Nephron (organoid): ENCODE data around the gene TBXAS1.

ENCODE experiments used
- H3K27ac Mint-ChIP-seq, 3 experiments: 2 replicates each; pipeline ENCODE4 v1.8.0; 2020; ENCODE audit warnings: mixed read lengths in 3 of 3, mild to moderate bottlenecking in 2 of 3, moderate library complexity in 1 of 3
- H3K27me3 Mint-ChIP-seq: 2 replicates; pipeline ENCODE4 v1.8.0; 2021; ENCODE audit warnings: low read depth, mild to moderate bottlenecking, moderate library complexity, mixed read lengths
- H3K36me3 Mint-ChIP-seq: 2 replicates; pipeline ENCODE4 v1.8.0; 2020; ENCODE audit warnings: low read depth, mixed read lengths
- H3K4me1 Mint-ChIP-seq: 2 replicates; pipeline ENCODE4 v1.8.0; 2020; ENCODE audit warnings: mixed read lengths
- H3K4me3 Mint-ChIP-seq, 3 experiments: 2 replicates each; pipeline ENCODE4 v1.8.0; 2020; ENCODE audit warnings: mild to moderate bottlenecking in 3 of 3, mixed read lengths in 3 of 3, moderate library complexity in 2 of 3
- H3K9me3 Mint-ChIP-seq: 2 replicates; pipeline ENCODE4 v1.8.0; 2020; ENCODE audit warnings: mixed read lengths
- TF ChIP-seq, protein P1 (sequence below), 3 experiments: fragments of 200-600 bp; sonication (generic); IDR thresholded peaks; one replicate each; pipeline ENCODE4 v1.5.0; 2021; ENCODE audit warnings: antibody characterized with exemption in 3 of 3; ENCODE audit not compliant: unreplicated experiment in 3 of 3

The TBXAS1 gene

GRCh38 chr7:139958599-139959284 lies 129.7 kb downstream of the TBXAS1 start:
- H3K4me3 Mint-ChIP-seq: no peak overlapping the region
- peaks cover 12% of the 10 kb centered on the region for H3K27me3 Mint-ChIP-seq
- H3K4me1 Mint-ChIP-seq: peaks cover 37% of the 10 kb centered on the region
- H3K9me3 Mint-ChIP-seq: no peaks in the 10 kb centered on the region
- H3K27ac Mint-ChIP-seq: peak overlapping the region in 1 of 3 experiments; percentile 75
- TF ChIP-seq, protein P1, sequence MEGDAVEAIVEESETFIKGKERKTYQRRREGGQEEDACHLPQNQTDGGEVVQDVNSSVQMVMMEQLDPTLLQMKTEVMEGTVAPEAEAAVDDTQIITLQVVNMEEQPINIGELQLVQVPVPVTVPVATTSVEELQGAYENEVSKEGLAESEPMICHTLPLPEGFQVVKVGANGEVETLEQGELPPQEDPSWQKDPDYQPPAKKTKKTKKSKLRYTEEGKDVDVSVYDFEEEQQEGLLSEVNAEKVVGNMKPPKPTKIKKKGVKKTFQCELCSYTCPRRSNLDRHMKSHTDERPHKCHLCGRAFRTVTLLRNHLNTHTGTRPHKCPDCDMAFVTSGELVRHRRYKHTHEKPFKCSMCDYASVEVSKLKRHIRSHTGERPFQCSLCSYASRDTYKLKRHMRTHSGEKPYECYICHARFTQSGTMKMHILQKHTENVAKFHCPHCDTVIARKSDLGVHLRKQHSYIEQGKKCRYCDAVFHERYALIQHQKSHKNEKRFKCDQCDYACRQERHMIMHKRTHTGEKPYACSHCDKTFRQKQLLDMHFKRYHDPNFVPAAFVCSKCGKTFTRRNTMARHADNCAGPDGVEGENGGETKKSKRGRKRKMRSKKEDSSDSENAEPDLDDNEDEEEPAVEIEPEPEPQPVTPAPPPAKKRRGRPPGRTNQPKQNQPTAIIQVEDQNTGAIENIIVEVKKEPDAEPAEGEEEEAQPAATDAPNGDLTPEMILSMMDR (IDR thresholded peaks at IDR 0.05; ENCODE audit: unreplicated experiment in 3 of 3): no peak
- H3K36me3 Mint-ChIP-seq: peaks cover 13% of the 10 kb centered on the region

DNA sequence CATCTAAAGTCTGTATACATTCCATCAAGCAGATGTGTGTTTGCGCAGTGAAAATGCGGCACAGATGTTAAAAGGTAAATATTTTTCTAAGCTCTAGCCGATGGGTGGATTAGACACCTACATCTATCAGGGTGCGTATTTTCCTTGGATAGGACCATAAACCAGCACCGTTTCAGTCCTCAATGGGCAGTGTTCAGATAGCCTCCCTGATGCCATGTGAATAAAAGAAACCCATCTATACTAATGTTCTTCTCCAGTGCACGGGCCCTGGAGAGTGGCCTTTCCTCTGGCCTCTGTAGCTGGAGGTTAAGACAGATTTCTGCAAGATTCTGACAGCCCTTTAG lies 130.2 kb downstream of the TBXAS1 start:
- Mint-ChIP-seq H3K36me3 (peaks cover 14% of the 10 kb centered on the region), H3K9me3 (no peaks in the 10 kb centered on the region), H3K27me3 (peaks cover 12% of the 10 kb centered on the region), H3K4me1 (peaks cover 31% of the 10 kb centered on the region), H3K4me3 (no peak overlapping the region), H3K27ac (peak overlapping the region in 1 of 3 experiments; percentile 75)
- TF ChIP-seq, protein P1 (IDR thresholded peaks at IDR 0.05; ENCODE audit: unreplicated experiment in 3 of 3): no peak

DNA sequence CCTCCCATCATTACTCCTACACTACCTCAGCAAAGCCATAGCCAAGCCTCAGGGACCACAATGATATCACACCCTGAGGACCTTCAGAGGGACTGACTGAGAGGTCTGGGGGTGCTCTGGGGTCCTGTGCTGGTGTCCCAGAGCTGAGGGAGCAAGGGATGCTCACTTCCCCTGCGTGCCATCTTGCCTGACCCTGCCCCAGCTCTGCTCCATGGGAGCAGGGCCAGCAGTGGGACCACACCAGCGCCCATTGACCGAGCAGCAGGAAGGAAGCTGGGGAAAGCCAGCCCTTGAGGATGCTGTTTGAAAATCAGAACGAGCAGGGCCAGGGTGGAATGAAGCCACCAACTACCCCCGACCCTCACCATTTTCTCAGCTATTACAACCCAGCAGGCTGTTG lies 130.7 kb downstream of the TBXAS1 start:
- TF ChIP-seq, protein P1 (IDR thresholded peaks at IDR 0.05; ENCODE audit: unreplicated experiment in 3 of 3): no peak
- peak overlapping the region in 1 of 3 experiments; percentile 75 for H3K27ac Mint-ChIP-seq
- peaks cover 14% of the 10 kb centered on the region for H3K36me3 Mint-ChIP-seq
- no peak overlapping the region for H3K4me3 Mint-ChIP-seq
- peaks cover 12% of the 10 kb centered on the region for H3K27me3 Mint-ChIP-seq
- H3K4me1 Mint-ChIP-seq: peaks cover 27% of the 10 kb centered on the region
- H3K9me3 Mint-ChIP-seq: no peaks in the 10 kb centered on the region

- Mint-ChIP-seq H3K27ac (no peak overlapping the region), H3K4me1 (peaks cover 22% of the 10 kb centered on the region), H3K9me3 (no peaks in the 10 kb centered on the region), H3K4me3 (no peak overlapping the region), H3K36me3 (peaks cover 14% of the 10 kb centered on the region), H3K27me3 (peaks cover 12% of the 10 kb centered on the region)
- TF ChIP-seq, protein P1 (IDR thresholded peaks at IDR 0.05; ENCODE audit: unreplicated experiment in 3 of 3): no peak
These were observed 131.1 kb downstream of the TBXAS1 start for GRCh38 chr7:139960157-139960556.

DNA sequence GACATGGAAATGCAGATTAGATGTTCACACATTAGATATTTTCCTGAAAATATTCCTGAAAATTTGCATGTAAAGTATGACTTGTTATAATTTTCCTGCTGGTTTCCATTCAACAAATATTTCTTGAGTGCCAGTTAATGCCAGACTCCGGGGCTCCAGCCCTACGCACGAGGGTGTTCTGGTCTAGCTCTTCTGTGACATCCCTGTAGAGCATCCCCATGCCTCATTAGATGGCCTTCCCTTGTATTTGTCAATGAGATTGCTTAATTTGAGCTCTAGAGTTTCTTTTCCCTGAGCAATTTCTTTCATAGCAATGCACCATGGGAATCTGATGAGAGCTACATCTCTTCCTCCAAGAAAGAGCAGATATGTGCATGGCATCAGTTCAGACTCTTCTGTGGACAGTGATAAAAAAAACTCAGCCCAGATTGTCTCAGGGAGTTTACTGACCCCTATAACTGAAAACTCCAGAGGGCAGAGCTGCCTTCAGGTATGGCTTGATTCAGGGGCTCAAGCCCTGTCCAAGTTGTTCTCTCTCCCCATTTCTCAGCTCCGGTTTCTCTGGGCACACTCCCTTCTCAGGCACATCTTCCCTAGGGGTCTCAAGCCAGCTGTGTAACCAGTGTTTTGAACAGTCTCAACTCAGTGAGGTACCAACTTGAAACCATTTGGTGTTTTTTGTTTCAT lies 137.0 kb downstream of the TBXAS1 start:
- TF ChIP-seq, protein P1 (IDR thresholded peaks at IDR 0.05; ENCODE audit: unreplicated experiment in 3 of 3): no peak
- Mint-ChIP-seq H3K27me3 (peaks cover 8% of the 10 kb centered on the region), H3K4me1 (peaks cover 12% of the 10 kb centered on the region), H3K9me3 (peaks cover 3% of the 10 kb centered on the region), H3K4me3 (no peak overlapping the region), H3K36me3 (peaks cover 22% of the 10 kb centered on the region), H3K27ac (no peak overlapping the region)
